HG03520 (cell line): ENCODE measurements around the gene GNAI1.

Experiments
- ATAC-seq: cut with Tn5 transposase; IDR thresholded peaks from one replicate; pipeline ENCODE4 v1.9.1; 2021; ENCODE audit warnings: mild to moderate bottlenecking, moderate library complexity; ENCODE audit not compliant: unreplicated experiment

The GNAI1 gene

DNA sequence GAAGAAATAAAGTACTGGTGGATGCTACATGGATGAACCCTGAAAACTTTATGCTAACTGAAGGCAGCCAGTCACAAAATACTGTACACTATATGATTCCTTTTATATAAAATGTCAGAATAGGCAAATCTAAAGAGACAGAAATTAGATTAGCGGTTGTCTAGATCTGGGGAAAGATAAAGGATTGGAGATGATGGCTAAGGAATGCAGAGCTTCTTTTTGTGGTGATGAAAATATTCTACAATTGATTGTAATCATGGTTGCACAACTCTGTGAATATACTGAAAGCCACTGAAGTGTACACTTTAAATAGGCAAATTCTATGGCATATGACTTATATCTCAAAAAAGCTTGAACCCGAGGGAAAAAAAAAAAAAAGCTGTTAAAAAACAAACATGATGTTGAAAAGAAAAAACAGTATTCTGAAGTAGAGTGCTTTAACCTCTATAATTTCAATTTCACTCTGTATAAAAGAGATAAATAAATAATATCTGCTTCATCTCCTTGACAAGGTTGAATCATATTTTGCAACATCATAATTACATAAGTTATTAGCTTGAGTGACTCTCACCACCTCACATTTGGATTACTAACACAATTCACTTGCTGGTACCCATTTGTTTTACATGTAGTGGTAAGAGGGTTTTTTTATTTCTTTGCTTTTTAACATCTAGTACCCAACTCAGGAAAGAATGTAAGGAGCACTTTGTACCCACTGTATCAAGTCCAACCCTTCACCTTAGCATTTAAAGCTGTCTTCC lies 2.8 kb upstream of the GNAI1 start:
- ATAC-seq: no peak

DNA sequence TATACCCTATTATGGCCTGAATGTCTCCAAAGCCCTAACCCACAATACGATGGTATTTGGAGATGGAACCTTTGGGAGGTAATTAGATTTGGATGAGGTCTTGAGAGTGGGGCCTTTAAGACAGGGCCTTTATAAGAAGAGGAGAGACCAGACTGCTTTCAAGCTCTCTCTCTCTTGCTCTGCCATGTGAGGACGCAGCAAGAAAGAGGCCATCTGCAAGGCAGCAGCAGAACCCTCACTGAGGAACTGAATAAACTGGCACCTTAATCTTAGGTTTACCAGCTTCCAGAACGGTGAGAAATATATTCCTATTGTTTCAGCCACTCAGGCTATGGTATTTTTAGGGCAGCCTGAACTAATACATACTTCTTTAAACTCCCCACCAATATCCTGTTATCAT lies 2.0 kb upstream of the GNAI1 start:
- no peak for ATAC-seq

DNA sequence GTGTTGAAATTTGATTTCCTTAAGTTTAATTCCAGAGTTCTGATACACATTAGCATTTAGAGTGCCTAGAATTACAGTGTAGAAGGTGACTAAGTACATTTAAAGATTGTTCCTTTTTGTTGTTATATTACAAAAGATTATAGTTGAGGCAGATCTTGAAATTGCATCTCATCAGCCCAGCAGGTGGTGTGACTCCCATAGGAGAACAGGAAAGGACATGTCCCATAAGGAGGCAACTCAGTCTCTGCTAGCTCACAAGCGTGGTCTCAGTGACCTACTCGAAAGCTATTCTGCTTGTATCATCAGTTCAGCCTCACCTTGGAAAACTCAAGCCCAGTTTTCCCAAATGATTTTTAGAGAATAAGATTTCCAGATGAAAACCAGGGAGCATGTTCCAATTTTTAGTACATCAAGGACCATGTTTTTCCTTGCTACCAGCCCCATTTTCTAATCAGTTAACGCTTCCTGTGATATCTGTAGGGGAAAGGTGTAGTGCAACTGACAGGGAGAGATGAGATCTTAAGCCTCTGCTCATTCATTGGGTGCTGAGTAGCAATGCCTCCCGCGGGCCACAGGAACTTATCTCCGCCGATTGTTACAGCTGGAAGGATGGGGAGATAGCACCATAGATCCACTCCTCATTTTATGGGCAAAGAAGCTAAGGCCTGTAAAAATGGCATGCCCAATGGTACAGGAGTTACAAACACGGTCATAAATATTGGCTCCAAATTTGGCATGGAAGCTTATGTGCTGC lies 1.1 kb upstream of the GNAI1 start:
- ATAC-seq: no peak

DNA sequence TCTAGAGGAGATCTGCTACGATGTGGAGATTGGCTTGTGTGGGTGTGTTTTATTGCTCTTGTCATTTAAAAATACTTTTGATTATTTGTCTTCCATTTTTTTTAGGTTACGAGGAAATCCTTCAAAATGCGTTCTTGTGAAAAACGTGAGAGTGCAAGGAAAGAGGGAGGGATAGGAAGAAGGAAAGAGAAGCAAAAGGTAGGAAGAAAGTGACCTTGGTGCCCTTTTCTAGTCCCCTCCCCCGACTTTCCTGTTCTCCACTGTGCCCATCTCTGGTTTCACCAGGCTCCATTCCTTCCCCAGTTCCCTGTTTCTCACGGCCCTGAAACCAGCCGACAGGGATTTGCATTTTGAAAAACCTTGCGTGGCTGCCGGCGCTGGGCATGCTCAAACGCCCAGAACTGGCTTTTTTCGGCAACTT lies 506 bp upstream of the GNAI1 start:
- no peak for ATAC-seq

DNA sequence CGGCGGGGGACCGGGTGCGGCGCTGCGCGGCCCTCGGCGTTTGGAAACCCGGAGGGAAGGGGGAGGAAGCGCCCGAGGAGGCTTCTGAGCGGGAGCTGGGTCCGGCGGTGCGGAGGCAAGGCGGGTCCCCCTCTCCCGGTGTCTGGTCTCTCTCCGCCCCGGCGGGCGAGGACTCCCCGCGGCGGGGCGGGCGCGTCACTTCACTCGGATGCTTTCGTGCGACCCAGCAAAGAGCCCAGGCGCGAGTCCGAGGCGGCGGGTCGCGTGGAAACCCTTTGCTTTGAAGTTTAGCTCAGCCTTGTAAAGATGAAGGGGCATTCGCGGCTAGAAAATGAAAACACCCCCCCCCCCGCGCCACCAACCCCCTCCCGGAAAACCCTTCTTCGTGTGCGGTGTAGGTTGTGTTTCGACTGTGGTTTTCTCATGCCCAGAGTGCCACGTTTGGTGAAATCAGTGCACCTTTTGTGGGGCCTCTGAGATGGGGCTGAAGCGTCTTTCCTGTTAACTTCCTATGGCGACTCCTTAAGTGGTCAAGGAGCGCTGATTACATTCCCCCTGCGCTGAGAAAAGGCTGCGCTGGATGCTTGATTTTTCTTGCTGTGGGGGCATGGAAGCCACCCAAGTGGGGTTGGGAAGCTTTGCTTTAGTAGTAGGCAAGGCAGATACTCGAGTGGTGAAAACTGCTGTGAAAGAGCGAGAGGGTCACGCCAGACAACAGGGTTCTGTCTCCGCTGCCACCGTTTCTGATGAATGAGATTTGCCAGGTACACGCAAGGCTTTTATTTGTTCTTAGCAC lies 876 bp downstream of the GNAI1 start:
- ATAC-seq: no peak

DNA sequence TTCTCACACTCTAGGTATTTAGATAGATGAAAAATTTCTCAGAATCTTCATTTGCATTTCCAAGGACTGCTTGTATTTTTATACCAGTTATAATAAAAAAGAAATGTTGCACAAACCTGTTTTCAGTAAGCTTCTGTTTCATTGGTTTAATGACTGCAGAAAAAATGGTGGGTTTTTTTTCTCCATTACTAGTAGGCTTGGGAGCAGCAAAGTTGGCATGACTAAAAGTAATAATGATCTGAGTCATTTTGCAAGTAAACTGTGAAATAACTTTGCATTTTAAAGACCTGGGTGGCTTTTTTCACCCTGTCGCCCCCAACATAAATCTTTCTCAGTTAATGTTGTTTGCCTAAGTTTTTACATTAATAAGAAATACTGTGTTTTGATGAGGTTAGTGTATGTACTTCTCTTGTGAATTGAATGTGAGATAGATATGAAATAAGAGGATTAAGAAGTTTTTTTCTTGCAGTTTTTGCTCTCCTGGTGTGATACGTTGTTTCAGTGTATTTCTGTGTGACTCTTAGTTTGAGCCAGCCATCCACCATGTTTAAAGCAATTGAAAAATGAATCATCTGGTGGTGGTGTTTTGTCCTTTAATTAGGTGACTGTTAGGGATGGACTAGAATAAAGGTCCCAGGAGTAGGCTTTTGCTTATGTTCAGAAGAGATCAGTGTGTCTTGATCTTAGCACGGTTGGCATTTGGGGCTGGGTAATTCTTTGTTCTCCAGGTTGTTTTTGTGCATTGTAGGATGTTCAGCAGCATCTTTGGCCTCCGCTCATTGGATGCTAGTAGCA lies 1.8 kb downstream of the GNAI1 start:
- no peak for ATAC-seq

DNA sequence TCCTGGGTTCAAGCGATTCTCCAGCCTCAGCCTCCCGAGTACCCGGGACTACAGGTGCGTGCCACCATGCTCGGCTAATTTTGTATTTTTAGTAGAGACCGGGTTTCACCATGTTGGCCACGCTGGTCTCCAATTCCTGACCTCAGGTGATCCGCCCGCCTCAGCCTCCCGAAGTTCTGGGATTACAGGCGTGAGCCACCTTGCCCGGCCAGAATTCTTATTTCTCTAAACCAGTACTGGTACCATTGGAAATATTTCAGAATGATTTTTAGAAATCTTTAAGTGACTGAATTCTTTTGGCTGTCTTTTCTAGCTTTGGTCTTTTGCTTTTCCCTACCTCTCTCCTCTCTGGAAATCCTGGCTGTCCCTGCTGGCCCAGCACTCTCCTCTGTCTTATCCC lies 2.8 kb downstream of the GNAI1 start:
- no peak for ATAC-seq

DNA sequence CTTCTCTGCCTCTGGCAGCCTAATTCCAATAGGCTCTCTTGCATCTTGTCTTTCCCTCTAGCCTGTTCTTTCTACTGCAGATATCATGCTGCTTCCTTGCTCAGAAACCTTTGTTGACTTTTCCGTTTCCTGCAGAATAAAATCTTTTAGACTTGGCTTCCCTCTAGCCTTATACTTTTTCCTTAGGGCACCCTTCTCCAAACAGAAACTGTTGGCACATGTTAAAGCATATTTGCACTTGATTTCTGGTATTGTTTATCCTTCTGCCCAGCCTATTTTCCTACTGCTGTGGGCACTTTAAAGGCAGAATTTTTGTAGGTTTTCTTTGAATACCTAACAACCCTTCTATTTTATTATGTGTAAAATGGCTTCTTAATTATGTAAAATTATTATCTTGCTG lies 4.6 kb downstream of the GNAI1 start:
- ATAC-seq: no peak

DNA sequence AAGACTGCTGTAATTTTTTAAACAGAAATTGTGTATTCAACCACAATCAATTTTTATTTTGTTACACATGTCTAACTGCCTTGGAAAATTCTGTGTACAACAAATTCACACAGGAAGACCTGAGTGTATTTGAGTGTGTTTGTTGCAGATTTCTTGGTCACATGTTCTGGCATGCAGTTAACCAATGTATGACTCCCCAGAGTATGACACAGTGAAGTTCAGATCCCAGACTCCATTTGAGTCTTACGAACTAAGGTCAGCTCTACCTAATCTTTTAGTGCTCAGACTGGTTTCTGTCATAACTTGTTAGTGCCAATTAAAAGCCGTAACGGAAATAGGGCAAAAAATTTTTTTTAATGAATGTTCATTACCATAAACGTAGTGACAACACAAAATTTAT lies 5.8 kb downstream of the GNAI1 start:
- no peak for ATAC-seq

DNA sequence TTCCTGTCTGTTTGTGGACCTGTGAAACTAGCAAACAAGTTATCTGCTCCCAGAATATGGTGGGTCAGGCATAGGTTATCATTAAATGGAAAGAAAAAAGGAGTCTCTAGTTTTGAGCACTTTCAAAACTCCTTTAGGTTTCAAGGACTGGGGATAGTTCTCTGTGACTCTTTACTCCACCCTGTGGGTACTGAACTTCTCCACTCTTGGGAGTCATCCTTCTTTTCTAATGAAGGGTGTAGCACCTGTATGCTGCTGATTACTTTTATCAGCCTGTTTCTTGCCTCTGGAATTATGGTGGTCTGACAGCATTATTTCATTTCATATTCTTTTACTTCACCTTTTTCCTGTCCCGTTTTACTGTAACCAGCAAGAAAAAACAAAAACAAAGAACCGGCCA lies 6.7 kb downstream of the GNAI1 start:
- no peak for ATAC-seq

DNA sequence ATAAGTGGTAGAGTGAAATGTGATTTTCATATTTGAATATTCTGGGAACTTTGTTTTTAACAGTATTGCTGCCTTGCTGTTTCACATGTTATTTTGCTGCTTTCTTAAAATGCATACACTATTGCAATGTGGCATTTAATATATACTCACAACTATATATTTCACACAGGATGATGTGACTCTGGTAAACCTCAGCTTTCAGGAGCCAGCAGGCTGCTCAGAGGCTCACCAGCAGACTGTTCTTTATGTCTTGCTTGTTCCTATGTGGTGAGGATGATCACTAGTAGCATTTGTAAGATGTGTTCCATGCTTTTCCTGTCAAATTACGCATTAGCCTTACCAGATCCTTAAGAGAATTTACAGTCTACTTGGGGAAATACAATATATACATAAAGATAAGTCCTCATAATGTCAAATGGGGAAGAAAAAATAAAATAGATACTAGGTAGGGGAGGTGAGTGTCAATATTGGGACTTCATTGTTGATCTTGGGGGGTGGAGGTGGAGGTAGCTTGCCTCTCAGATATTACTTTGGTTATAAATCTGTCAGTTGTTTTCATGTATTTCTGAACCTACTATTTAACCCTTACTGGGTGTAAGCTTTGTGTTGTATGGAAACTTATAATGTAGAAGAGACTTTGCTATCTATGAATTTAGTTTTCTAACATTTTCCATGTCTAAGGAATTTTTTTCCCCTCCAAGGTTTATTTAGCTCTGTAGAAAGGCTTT lies 8.4 kb downstream of the GNAI1 start:
- ATAC-seq: no peak

DNA sequence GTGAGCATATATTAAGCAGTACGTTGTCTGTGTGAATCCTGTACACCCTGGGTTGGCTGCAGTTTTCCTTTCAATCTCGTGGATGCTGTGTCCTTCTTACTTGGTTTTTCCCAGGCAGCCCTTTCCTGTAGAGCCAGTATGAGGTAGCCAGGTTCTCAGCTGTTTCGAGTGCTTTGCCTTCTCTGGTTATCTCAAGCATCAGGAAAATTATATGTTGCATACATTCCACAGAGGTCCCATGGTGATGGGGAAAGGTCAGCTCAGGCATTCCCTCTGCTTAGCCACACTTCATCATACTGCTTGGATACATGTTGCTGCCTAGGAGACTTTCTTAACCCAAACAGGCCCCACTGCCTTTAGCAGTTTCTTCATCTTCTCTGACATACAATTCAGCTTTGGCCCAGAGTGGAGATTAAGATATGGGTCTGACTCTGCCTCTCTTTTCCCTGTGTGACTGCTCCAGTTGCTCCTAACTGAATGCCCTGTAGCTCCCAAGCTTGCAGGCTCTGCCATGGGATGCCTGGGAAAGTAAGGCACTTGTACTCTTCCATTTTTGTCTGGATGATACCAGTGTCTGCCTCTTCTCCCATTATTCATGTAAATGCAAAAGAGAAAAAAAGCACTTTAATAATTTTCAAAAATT lies 11.3 kb downstream of the GNAI1 start:
- ATAC-seq: no peak

DNA sequence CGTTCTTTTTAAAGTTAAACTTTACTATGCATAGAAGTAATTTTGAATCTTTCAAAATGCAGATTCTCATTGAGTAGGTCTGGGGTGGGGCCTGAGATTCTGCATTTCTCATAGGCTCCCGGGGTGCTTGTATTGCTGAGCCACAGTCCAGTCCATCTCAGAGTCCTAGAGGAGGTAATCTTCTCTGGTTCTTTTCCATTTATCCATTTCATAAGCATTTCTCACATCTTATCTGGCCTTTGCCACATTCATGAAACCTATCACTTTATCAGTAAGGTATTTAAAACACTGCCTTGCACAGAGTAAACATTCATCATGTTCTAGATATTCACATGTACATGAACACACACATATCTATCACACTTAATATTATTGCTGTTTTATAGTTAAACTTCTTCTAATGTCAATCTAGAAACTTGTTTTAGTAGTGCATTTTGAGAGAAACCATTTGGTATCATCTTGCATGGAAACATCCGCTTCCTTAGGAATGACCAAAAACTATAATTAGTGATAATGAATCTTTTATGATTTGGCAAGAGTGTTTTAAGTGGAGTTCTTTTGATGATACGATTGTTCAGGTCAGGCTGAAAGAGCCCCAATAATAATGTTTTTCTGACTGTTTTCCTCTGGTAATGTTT lies 12.0 kb downstream of the GNAI1 start:
- ATAC-seq: no peak

DNA sequence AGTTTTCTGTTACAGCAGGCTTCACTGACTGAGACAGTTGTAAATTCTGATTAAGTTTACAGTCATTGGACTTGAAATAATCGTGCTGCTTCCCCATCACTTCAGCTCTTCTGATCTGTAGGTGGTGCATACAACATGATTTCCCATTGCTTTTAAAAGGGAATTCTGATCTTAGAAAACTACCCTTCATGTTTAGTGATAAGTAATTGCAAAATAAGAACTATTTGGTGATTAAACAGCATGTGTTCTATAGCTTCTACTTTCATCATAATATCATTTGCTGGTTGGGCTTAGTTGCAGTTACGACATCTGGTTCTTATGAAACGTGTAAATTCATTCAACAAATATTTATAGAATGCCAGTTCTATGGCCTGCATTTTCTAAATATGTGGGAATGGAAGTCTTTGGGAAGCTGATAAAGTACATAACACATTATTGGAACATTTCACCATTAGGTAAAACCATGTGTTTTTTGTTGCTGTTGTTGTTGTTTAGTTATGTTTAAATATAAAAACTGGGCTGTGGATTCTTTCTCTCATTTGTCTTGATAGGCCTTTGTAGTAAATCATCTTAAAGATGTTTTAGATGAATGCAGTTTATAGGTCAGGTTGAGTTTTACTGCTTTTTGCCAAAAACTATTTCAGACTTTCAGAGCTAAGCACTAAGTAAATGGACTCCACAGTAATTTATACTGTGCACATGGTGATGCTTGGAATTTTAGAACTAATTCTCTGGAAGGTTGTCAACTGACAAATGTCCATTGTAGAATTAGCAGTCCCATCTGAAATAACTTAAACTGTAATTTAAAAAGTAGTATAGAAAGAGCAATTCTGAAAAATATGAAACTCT lies 13.1 kb downstream of the GNAI1 start:
- ATAC-seq: no peak

DNA sequence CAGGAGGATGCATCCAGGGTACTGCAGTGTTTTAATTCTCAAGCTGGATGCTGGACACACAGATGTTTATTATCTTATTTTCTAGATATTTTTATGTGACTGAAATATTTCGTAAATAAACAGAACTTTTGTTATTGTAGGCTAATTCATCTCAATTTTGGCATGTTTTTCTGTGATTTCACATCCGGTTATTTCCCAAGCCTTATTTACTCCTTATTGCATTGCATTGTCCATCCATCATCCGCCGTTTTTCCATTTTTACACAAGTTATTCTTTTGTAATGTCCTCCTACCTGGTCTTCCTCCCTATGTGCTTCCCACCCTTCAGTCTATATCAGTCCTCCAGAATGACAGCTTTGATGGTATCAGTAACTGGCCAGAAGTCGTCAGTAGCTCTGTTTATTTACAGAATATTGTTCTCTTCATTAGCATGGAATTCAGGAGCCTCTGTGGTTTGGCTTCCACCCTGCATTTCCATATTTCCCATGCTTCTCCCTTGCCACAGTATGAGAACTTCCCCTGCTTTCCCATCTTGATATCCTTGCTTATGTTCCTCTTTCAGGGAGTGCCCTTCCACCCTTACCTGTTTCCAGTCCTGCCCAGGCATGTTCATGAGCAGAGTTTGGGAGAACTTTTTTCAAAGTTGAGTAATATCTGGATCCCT lies 16.1 kb downstream of the GNAI1 start:
- no peak for ATAC-seq

DNA sequence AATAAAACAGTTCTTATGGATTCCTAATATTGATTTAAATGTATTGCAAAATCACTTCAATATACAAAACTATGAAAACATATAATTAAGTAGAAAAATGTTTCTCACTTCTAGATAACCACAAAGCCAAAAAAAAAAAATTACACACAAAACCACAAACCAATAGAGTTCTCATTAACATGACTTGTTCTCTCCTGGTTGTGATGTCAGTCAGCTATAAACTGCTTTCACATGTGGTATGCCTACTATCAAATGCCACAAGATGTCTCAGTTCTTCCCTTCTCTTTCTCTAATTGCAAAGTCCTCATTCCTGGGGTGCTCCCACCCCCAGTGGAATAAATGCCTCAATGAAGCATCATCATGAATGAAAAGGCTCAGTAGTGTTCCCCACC lies 16.6 kb downstream of the GNAI1 start:
- ATAC-seq: no peak

DNA sequence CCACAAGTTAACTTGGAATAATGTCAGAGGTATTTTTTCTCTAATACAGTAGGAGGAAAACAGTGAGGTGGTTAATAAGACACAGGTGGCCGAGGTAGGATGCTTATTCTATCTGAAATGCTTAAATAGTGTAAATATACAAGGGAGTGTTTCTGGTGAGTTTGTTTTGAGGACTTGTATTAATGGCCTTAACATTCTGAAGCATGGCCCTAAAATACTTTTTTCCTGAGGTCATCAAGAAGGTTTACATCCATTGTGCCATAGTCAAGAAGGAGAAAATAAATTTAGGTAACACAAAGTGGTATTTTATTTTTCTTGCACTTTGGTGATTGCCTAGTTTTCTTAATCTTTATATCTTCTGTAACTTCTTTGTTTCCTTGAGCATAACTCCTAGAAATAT lies 18.8 kb downstream of the GNAI1 start:
- ATAC-seq: no peak
